PC-9 (cell line): ENCODE data around the gene DIP2C. TPM values are rescaled to one million over a fixed set of nuclear protein-coding genes. Genes with fewer than 3 reads are reported as not detected.

Experiments
- BruUV-seq: library from RNA; stranded (reverse); fragments of 400-500 nt; replicated peaks from 2 replicates; lab custom pipeline; 2021; lab: Mats Ljungman, UMichigan
- CTCF ChIA-PET: fragments of 300-600 bp; sonication (Branson Sonifier 250); formaldehyde crosslinking; loops from one replicate; lab custom pipeline; 2022; ENCODE audit warnings: antibody characterized with exemption; lab: Charles Lee
- POLR2A ChIA-PET: fragments of 300-600 bp; sonication (Branson Sonifier 250); formaldehyde crosslinking; loops from one replicate; lab custom pipeline; 2022; ENCODE audit warnings: antibody characterized with exemption; ENCODE audit not compliant: unreplicated experiment; lab: Charles Lee
- DNase-seq, 2 experiments: peaks; one replicate each; pipeline versions ENCODE4 v3.0.0 to v3.0.0-alpha.2; 2015 to 2022; ENCODE audit warnings: mixed read lengths in 1 of 2
- H2AFZ ChIP-seq: fragments of 200-600 bp; sonication (generic); 2 replicates; pipeline ENCODE4 v1.8.1; 2017; ENCODE audit warnings: antibody characterized with exemption
- H3F3A ChIP-seq: fragments of 200-600 bp; sonication (generic); 2 replicates; pipeline ENCODE4 v1.8.1; 2017; ENCODE audit warnings: antibody characterized with exemption, mild to moderate bottlenecking, low read depth; ENCODE audit not compliant: insufficient read depth
- H3K27ac ChIP-seq: fragments of 200-600 bp; sonication (generic); 2 replicates; pipeline ENCODE4 v1.6.1; 2016; ENCODE audit warnings: mixed run types
- H3K27me3 ChIP-seq: fragments of 200-600 bp; sonication (generic); 2 replicates; pipeline ENCODE4 v1.6.1; 2016; ENCODE audit warnings: low read depth, mixed run types; ENCODE audit not compliant: insufficient read depth
- H3K36me3 ChIP-seq: fragments of 200-600 bp; sonication (generic); 2 replicates; pipeline ENCODE4 v1.6.1; 2016; ENCODE audit warnings: low read depth, mixed run types
- H3K4me1 ChIP-seq: fragments of 200-600 bp; sonication (generic); replicated peaks from 2 replicates; pipeline ENCODE4 v1.6.1; 2016; ENCODE audit warnings: mixed run types; ENCODE audit not compliant: insufficient read depth
- H3K4me2 ChIP-seq: fragments of 200-600 bp; sonication (generic); 2 replicates; pipeline ENCODE4 v1.6.1; 2017; ENCODE audit warnings: mixed run types
- H3K4me3 ChIP-seq: fragments of 200-600 bp; sonication (generic); 2 replicates; pipeline ENCODE4 v1.6.1; 2016; ENCODE audit warnings: mixed run types
- H3K79me2 ChIP-seq: fragments of 200-600 bp; sonication (generic); 2 replicates; pipeline ENCODE4 v1.6.1; 2017; ENCODE audit warnings: low read depth, mixed run types
- H3K9me2 ChIP-seq: fragments of 200-600 bp; sonication (generic); 2 replicates; pipeline ENCODE4 v1.8.1; 2017; ENCODE audit warnings: mild to moderate bottlenecking; ENCODE audit not compliant: insufficient read depth
- H3K9me3 ChIP-seq: fragments of 200-600 bp; sonication (generic); 2 replicates; pipeline ENCODE4 v1.8.1; 2016; ENCODE audit warnings: low read depth; ENCODE audit not compliant: insufficient read depth
- H4K20me1 ChIP-seq: fragments of 200-600 bp; sonication (generic); 2 replicates; pipeline ENCODE4 v1.8.1; 2017; ENCODE audit not compliant: insufficient read depth
- EZH2 ChIP-seq: fragments of 200-600 bp; sonication (generic); IDR thresholded peaks from 2 replicates; pipeline ENCODE4 v1.8.0; 2017; ENCODE audit warnings: antibody characterized with exemption, low read depth
- intact Hi-C: fragments of 100-400 bp; cut with micrococcal nuclease; formaldehyde crosslinking; loops from one replicate; pipeline ENCODE4 v1.10.0; 2022; ENCODE audit not compliant: unreplicated experiment
- total RNA-seq: library from RNA; stranded (reverse); gene quantifications from 2 replicates; pipeline ENCODE4 v1.2.3, GENCODE V29; 2021
- TF ChIP-seq, protein P1 (sequence below): fragments of 200-600 bp; sonication (generic); conservative IDR thresholded peaks from 2 replicates; pipeline ENCODE4 v1.6.1; 2017; ENCODE audit warnings: mixed run types, antibody characterized with exemption, mild to moderate bottlenecking, moderate library complexity

Gene DIP2C
- total RNA-seq, 1 experiment from 2014 or later: 0.83 TPM

- no peaks in the 10 kb centered on the region for H3K9me3 ChIP-seq
- H3F3A ChIP-seq: no peaks in the 10 kb centered on the region
- H4K20me1 ChIP-seq: no peaks in the 10 kb centered on the region
- DNase-seq: no peak
- H3K4me3 ChIP-seq: no peak overlapping the region
- no peak overlapping the region for H3K4me2 ChIP-seq
- no peaks in the 10 kb centered on the region for H3K79me2 ChIP-seq
- TF ChIP-seq, protein P1, sequence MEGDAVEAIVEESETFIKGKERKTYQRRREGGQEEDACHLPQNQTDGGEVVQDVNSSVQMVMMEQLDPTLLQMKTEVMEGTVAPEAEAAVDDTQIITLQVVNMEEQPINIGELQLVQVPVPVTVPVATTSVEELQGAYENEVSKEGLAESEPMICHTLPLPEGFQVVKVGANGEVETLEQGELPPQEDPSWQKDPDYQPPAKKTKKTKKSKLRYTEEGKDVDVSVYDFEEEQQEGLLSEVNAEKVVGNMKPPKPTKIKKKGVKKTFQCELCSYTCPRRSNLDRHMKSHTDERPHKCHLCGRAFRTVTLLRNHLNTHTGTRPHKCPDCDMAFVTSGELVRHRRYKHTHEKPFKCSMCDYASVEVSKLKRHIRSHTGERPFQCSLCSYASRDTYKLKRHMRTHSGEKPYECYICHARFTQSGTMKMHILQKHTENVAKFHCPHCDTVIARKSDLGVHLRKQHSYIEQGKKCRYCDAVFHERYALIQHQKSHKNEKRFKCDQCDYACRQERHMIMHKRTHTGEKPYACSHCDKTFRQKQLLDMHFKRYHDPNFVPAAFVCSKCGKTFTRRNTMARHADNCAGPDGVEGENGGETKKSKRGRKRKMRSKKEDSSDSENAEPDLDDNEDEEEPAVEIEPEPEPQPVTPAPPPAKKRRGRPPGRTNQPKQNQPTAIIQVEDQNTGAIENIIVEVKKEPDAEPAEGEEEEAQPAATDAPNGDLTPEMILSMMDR: no peak
- no peak for TF ChIP-seq EZH2
- H2AFZ ChIP-seq: no peak overlapping the region
- no peaks in the 10 kb centered on the region for H3K36me3 ChIP-seq
- no TSS peak for BruUV-seq
- CTCF ChIA-PET: no interaction called here
- no peaks in the 10 kb centered on the region for H3K4me1 ChIP-seq
- POLR2A ChIA-PET: no interaction called here
- no peak overlapping the region for H3K27ac ChIP-seq
- no peaks in the 10 kb centered on the region for H3K9me2 ChIP-seq
- peaks cover 54% of the 10 kb centered on the region for H3K27me3 ChIP-seq
- intact Hi-C loops: no loop called here
Measured at GRCh38 chr10:620971-621370, 68.5 kb downstream of the DIP2C start.

DNA sequence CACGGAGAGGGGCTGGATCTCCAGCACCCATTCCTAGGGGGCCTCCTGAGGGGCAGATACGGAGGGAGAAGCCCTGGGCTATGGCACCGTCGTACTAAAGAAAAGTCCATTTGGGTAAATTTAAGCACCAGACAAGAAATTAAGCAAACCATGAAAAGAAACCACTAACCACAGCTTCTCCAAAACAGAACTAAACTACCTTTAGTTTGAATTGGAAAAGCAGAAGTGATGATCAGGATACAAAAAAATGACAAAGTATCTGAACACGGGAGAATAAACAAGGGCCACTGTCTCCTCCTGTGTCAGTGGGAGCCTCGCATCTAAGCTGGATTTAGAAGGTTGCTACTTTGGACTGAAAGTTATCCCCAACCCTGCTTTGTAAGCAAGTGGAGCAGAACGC is 69.1 kb downstream of the DIP2C start:
- BruUV-seq: no TSS peak
- intact Hi-C loops: no loop called here
- Histone ChIP-seq H3K4me2 (no peak overlapping the region), H3K36me3 (no peaks in the 10 kb centered on the region), H3K9me2 (no peaks in the 10 kb centered on the region), H3K79me2 (no peaks in the 10 kb centered on the region), H4K20me1 (no peaks in the 10 kb centered on the region), H3K9me3 (no peaks in the 10 kb centered on the region), H3K4me1 (no peaks in the 10 kb centered on the region), H3F3A (no peaks in the 10 kb centered on the region), H2AFZ (no peak overlapping the region), H3K27me3 (peaks cover 50% of the 10 kb centered on the region), H3K27ac (no peak overlapping the region), H3K4me3 (no peak overlapping the region)
- DNase-seq: no peak
- no peak for TF ChIP-seq EZH2
- TF ChIP-seq, protein P1: no peak
- ChIA-PET CTCF (no interaction called here), POLR2A (no interaction called here)

GRCh38 chr10:619710-620109 is 69.8 kb downstream of the DIP2C start:
- no peaks in the 10 kb centered on the region for H3F3A ChIP-seq
- POLR2A ChIA-PET: no interaction called here
- no peaks in the 10 kb centered on the region for H4K20me1 ChIP-seq

More at GRCh38 chr10:619710-620109, 69.8 kb downstream of the DIP2C start:
- Histone ChIP-seq H3K27me3 (peaks cover 46% of the 10 kb centered on the region), H3K36me3 (no peaks in the 10 kb centered on the region), H3K27ac (no peak overlapping the region), H3K9me2 (no peaks in the 10 kb centered on the region), H2AFZ (no peak overlapping the region), H3K4me1 (no peaks in the 10 kb centered on the region), H3K4me2 (no peak overlapping the region), H3K79me2 (no peaks in the 10 kb centered on the region), H3K9me3 (no peaks in the 10 kb centered on the region), H3K4me3 (no peak overlapping the region)
- intact Hi-C loops: no loop called here
- TF ChIP-seq, protein P1: no peak
- no peak for TF ChIP-seq EZH2
- BruUV-seq: no TSS peak
- no peak for DNase-seq
- CTCF ChIA-PET: no interaction called here
